T-helper 1 cell treated with Interleukin-12 subunit alpha and Interleukin-12 subunit beta and Interleukin-4 antibody, amounts not matched to agents 30 μg/mL and 1 μg/mL, for 36 hours (primary cell): Measurements from ENCODE around the gene PC.

Experiments
- H3K27ac Mint-ChIP-seq: one replicate; pipeline ENCODE4 v1.8.0; 2021; ENCODE audit warnings: mild to moderate bottlenecking, mixed read lengths
- H3K27me3 Mint-ChIP-seq: one replicate; pipeline ENCODE4 v1.8.0; 2021; ENCODE audit warnings: low read depth, mixed read lengths
- H3K36me3 Mint-ChIP-seq: one replicate; pipeline ENCODE4 v1.8.0; 2021; ENCODE audit warnings: low read depth, mixed read lengths
- H3K4me1 Mint-ChIP-seq: one replicate; pipeline ENCODE4 v1.8.0; 2021; ENCODE audit warnings: low read depth, mixed read lengths
- H3K4me3 Mint-ChIP-seq: one replicate; pipeline ENCODE4 v1.8.0; 2021; ENCODE audit warnings: mild to moderate bottlenecking, moderate library complexity, mixed read lengths
- H3K9me3 Mint-ChIP-seq: one replicate; pipeline ENCODE4 v1.8.0; 2021; ENCODE audit warnings: mixed read lengths

The PC gene

GRCh38 chr11:66919923-66920322, 38.3 kb downstream of the PC start:
- no peaks in the 10 kb centered on the region for H3K4me1 Mint-ChIP-seq
- no peaks in the 10 kb centered on the region for H3K9me3 Mint-ChIP-seq
- H3K4me3 Mint-ChIP-seq, result no peak overlapping the region
- H3K36me3 Mint-ChIP-seq, result no peaks in the 10 kb centered on the region
- H3K27ac Mint-ChIP-seq, result no peak overlapping the region
- no peaks in the 10 kb centered on the region for H3K27me3 Mint-ChIP-seq

DNA sequence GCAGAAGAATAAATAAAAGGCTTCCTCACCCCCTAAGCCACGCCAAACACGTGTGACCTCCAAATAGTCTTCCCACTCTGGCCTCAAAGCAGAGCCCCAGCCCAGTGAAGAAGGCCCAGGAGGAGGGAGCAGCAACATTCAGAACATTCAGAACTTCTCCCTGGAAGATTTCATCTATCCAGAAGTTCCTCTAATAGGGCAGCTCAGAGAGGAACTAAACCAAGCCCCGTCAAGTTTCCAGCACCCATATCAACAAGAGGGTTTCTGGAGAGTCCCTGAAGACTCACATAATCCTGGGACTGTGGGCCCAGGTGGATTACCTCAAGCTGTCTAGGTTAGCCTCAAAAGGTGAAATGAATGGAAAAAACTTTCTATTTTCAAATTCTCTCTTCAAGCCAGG, 39.4 kb downstream of the PC start:
- H3K36me3 Mint-ChIP-seq, result no peaks in the 10 kb centered on the region
- H3K4me1 Mint-ChIP-seq, result no peaks in the 10 kb centered on the region
- no peaks in the 10 kb centered on the region for H3K27me3 Mint-ChIP-seq
- H3K4me3 Mint-ChIP-seq, result no peak overlapping the region
- H3K27ac Mint-ChIP-seq, result no peak overlapping the region
- H3K9me3 Mint-ChIP-seq, result no peaks in the 10 kb centered on the region

DNA sequence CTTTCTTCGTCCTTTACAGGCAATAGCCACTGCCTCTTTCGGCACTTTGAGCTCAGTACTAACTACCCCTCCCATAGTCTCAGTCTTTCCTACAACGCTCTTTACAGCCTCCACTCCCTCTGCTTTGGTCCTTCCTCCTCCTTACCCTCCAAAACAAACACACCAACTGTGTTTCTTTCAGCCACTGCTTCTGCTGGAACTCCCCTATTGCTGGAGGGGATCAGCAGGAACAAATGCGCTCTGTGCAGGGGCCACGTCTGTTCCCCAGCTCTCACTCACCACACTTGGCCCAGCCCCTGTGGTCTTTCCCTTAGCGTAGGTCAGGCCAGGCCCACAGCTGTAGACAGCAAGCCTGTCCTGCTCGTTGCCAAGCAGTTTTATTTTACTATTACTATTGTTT, 42.3 kb downstream of the PC start:
- Mint-ChIP-seq H3K27ac (no peak overlapping the region), H3K27me3 (no peaks in the 10 kb centered on the region), H3K36me3 (no peaks in the 10 kb centered on the region), H3K4me3 (no peak overlapping the region), H3K9me3 (no peaks in the 10 kb centered on the region), H3K4me1 (no peaks in the 10 kb centered on the region)

DNA sequence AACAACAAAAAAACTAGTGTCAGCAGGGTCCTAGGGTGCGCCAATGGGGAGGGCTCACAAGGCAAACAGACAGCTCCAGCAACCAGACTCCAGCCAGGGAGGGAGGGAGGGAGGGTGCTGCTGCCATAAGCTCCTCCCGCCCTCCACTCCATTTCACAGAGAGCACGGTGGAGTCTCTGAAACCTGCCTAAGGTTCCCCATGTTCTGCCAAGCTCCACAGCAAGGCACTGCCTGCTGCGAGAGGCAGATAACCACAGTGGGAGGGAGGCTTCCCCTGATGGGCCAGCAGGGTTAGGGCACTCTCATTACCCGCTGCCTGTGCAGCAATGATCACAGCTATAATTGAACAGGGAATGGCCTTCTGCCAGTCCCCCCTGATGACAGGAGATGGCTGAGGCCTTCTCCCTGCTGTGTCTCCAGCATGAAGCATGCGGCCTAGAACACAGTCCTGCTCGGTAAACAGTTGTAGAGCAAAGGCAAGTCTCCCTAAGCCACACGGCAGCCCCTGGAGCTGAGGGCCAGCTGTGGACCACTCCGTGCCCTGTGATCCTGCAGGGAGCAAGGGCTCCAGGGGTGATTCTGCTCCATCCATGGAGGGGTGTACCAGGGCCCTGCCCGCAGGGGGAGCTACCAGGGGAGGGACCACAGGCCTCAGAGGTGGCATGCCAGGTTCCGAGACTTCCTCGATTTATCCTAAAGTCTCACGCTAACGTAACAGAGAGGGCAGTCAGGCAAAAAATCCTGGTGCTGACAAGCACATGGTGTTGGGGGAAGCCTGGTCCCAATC, 42.9 kb downstream of the PC start:
- H3K4me3 Mint-ChIP-seq, result no peak overlapping the region
- H3K9me3 Mint-ChIP-seq, result no peaks in the 10 kb centered on the region
- no peak overlapping the region for H3K27ac Mint-ChIP-seq
- no peaks in the 10 kb centered on the region for H3K4me1 Mint-ChIP-seq
- no peaks in the 10 kb centered on the region for H3K36me3 Mint-ChIP-seq
- H3K27me3 Mint-ChIP-seq, result no peaks in the 10 kb centered on the region

- Mint-ChIP-seq H3K4me3 (no peak overlapping the region), H3K4me1 (no peaks in the 10 kb centered on the region), H3K27me3 (no peaks in the 10 kb centered on the region), H3K27ac (no peak overlapping the region), H3K36me3 (no peaks in the 10 kb centered on the region), H3K9me3 (no peaks in the 10 kb centered on the region)
Measured at GRCh38 chr11:66914505-66914904, 43.7 kb downstream of the PC start.

DNA sequence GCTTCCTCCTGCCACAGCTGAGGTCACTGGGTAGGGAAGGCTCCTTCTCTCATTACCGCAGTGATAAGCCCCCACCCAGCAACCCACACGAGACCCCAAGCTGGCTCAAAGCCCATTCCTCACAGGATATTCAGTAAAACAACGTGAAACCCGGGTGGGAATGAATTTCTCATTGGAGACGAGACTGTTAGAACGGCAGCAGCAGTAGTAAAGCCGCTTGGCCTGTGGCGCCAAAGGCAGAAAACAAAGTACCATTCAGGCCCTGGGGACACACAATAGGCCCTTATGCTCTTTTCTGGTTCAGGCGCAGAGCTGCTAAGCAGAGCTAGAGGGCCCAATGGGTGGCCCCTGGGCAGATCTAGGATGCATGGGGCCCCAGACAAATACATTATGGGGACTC, 45.3 kb downstream of the PC start:
- Mint-ChIP-seq H3K36me3 (no peaks in the 10 kb centered on the region), H3K9me3 (no peaks in the 10 kb centered on the region)

GRCh38 chr11:66912361-66912760, 45.8 kb downstream of the PC start:
- Mint-ChIP-seq H3K27me3 (no peaks in the 10 kb centered on the region), H3K27ac (no peak overlapping the region), H3K36me3 (no peaks in the 10 kb centered on the region), H3K4me1 (no peaks in the 10 kb centered on the region), H3K9me3 (no peaks in the 10 kb centered on the region), H3K4me3 (no peak overlapping the region)

More for the DNA sequence above, 45.3 kb downstream of the PC start:
- no peak overlapping the region for H3K27ac Mint-ChIP-seq
- no peaks in the 10 kb centered on the region for H3K27me3 Mint-ChIP-seq
- no peak overlapping the region for H3K4me3 Mint-ChIP-seq
- H3K4me1 Mint-ChIP-seq, result no peaks in the 10 kb centered on the region

- Mint-ChIP-seq H3K4me1 (no peaks in the 10 kb centered on the region), H3K27me3 (no peaks in the 10 kb centered on the region), H3K4me3 (no peak overlapping the region), H3K9me3 (no peaks in the 10 kb centered on the region), H3K36me3 (no peaks in the 10 kb centered on the region), H3K27ac (no peak overlapping the region)
Measured at GRCh38 chr11:66910669-66911068, 47.5 kb downstream of the PC start.

DNA sequence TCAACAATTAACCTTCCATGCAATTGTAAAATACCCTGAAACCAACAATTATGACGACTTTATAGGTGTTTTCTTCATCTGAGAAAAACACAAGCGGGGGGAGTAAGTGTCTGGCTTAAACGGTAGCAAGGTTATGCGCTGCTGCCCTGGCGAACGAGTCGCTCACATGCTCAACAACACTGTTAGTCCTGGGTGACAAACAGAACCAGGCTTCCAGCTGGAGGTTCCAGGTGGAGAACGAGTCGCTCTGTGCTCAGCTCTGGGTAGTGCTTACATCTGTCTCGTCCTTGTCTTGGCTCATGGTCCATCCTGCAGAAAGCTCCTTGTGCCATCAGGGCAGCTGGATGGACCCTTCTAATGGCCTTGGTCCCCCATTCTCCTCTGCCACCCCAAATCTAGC, 48.2 kb downstream of the PC start:
- no peak overlapping the region for H3K4me3 Mint-ChIP-seq
- no peaks in the 10 kb centered on the region for H3K27me3 Mint-ChIP-seq
- no peaks in the 10 kb centered on the region for H3K4me1 Mint-ChIP-seq
- no peaks in the 10 kb centered on the region for H3K36me3 Mint-ChIP-seq
- H3K27ac Mint-ChIP-seq, result no peak overlapping the region
- H3K9me3 Mint-ChIP-seq, result no peaks in the 10 kb centered on the region

DNA sequence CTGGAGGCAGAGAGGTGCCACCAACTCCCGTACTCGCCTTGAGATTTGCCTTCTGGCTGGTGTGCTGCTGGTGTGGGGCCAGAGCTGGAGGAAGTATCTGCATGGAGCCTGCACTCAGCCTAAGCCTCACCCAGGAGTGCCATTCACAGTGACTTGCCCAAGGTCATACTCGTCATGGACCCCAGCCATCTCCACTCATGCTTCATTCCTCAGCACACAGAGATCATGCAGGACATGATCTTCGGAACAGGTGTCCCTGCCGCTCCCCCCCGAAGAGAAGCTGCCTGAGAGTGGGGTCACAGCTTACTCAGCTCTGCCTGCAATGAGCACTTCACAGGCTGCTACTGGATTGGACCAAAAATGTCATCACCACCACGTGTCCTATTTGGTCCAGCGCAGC, 49.0 kb downstream of the PC start:
- Mint-ChIP-seq H3K9me3 (no peaks in the 10 kb centered on the region), H3K4me1 (no peaks in the 10 kb centered on the region), H3K27me3 (no peaks in the 10 kb centered on the region), H3K27ac (no peak overlapping the region), H3K4me3 (no peak overlapping the region), H3K36me3 (no peaks in the 10 kb centered on the region)

- no peaks in the 10 kb centered on the region for H3K36me3 Mint-ChIP-seq
- H3K4me1 Mint-ChIP-seq, result no peaks in the 10 kb centered on the region
- H3K4me3 Mint-ChIP-seq, result no peak overlapping the region
- no peaks in the 10 kb centered on the region for H3K9me3 Mint-ChIP-seq
- no peak overlapping the region for H3K27ac Mint-ChIP-seq
- H3K27me3 Mint-ChIP-seq, result no peaks in the 10 kb centered on the region
Measured at GRCh38 chr11:66907751-66908630, 50.2 kb downstream of the PC start.

DNA sequence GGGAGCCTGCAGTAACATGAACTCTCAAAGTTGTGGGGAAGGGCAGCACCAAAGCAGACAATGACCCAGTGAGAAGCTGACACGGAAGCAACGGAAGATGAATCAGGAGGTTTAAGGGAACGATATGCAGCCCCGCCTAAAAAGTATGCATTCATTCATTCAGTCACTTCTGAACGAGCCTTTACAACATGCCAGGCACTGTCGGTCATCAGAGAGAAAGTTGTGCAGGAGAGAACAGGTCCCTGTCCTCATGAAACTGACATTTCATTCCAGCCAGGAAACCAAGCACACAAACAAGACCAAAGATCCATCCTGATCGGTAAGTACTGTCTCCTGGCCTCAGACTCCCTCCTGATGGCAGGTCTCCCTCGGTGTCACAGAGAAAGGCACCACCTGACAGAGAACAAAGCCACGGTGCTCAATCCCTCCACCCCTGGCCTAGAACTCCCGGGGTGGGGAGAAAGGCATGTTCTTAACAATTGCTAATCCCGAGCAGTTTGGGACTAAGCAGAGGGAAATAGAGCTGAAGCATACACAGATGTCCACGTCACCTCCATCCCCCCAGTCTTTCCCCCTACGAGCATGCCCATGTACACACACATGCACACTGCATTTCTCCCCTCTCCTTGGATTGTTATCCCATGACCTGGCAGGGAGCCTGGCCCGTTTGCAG, 52.0 kb downstream of the PC start:
- Mint-ChIP-seq H3K27me3 (no peaks in the 10 kb centered on the region), H3K36me3 (no peaks in the 10 kb centered on the region), H3K4me3 (no peak overlapping the region), H3K9me3 (no peaks in the 10 kb centered on the region), H3K27ac (no peak overlapping the region), H3K4me1 (no peaks in the 10 kb centered on the region)

- Mint-ChIP-seq H3K4me3 (no peak overlapping the region), H3K4me1 (no peaks in the 10 kb centered on the region)
Measured at GRCh38 chr11:66905631-66906030, 52.6 kb downstream of the PC start.

DNA sequence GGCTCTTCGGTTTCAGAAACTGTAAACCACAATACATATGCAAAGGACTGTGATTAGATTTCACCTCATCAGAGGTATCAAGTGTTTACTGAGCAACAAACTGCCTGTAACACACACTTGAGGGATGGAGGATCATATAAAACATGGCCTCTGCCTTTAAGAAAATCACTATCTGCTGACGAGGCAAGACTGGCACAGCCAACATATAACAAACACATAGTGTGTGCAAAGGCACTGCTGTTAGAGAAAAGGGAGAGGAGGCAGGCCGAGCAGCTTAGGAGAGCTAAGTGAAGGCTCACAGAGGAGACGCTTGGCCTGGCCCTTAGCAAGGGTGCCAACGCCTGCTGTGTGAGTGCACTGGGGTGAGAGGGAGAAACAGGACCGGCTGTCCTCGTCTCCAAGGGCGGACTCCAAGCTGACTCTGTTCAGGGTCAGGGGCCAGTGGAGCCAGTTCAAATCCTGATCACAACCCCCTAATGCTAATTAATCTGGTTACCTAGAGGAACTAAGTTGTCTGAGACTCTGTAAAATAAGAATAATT, 53.1 kb downstream of the PC start:
- H3K36me3 Mint-ChIP-seq, result no peaks in the 10 kb centered on the region
- H3K27ac Mint-ChIP-seq, result no peak overlapping the region
- H3K4me1 Mint-ChIP-seq, result no peaks in the 10 kb centered on the region
- no peaks in the 10 kb centered on the region for H3K9me3 Mint-ChIP-seq
- no peaks in the 10 kb centered on the region for H3K27me3 Mint-ChIP-seq
- no peak overlapping the region for H3K4me3 Mint-ChIP-seq

More at GRCh38 chr11:66905631-66906030, 52.6 kb downstream of the PC start:
- H3K9me3 Mint-ChIP-seq, result no peaks in the 10 kb centered on the region
- H3K27ac Mint-ChIP-seq, result no peak overlapping the region
- no peaks in the 10 kb centered on the region for H3K36me3 Mint-ChIP-seq
- no peaks in the 10 kb centered on the region for H3K27me3 Mint-ChIP-seq
